HG03460 (cell line): Measurements from ENCODE around the gene KIF13A.
"Not testable (repeated sequence)": the region's sequence is repeated elsewhere in the genome, so short reads cannot be mapped to it uniquely, and the experiment has no call there.

ENCODE experiments used
- ATAC-seq: cut with Tn5 transposase; IDR thresholded peaks from one replicate; pipeline ENCODE4 v1.9.1; 2021; ENCODE audit not compliant: unreplicated experiment

KIF13A gene

DNA sequence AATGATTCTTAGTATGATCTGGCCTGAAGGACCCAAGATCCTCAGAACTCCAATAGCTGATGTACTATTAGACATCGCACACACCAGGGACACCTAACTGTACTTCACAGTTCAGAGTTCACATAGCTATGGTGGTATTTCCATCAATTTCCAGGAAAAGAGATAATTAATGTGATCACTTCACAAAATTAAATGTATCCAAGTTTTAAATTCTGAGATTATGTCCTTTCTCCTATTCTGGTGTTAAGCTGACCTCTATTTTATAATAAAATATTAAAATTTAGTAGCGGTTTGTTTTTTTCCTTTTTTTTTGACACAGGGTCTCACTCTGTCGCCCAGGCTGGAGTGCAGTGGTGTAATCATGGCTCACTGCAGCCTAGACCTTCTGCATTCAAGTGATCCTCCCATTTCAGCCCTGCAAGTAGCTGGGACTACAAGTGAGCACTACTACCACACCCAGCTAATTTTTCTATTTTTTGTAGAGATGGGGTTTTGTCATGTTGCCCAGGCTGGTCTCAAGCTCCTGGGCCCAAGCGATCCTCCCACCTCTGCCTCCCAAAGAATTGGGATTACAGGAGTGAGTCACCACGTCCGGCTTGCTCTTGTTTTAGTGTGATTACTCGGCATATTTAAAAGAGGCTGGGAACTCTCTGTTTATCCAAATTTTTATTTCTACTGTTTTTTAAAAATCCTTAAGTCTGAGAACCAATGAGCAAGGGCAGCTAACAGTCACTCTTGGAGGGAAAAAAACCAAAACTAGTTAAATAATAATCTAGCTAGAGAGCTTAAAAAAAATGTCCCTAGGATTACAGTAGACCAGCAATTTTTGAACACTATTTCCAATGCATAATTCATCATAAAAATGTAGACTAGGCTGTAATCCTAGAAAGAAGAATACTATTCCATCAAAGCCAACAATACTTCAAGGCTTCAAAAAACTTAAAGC is 16.0 kb downstream of the KIF13A start:
- ATAC-seq, result no peak

DNA sequence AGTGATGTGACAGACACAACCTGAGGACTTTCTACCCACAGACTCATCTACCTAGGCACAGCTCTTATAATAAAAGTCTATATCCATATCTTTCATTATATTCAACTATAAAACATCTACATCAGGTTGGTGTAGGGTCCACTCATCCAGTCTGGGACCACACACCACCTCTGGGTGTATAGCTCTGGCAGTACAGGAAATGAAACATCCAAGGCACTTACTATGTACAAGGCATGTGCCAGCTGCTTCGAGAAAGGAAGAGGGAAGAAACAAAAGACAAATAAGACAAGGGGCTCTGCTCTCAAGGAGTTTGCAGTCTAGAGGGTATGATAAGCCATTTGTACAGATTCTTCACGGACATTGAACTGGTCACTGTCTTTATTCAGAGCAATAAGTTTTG is 18.6 kb downstream of the KIF13A start:
- no peak for ATAC-seq

GRCh38 chr6:17967668-17968518 is 19.5 kb downstream of the KIF13A start:
- ATAC-seq, result no peak

GRCh38 chr6:17966451-17966850 is 21.0 kb downstream of the KIF13A start:
- no peak for ATAC-seq

DNA sequence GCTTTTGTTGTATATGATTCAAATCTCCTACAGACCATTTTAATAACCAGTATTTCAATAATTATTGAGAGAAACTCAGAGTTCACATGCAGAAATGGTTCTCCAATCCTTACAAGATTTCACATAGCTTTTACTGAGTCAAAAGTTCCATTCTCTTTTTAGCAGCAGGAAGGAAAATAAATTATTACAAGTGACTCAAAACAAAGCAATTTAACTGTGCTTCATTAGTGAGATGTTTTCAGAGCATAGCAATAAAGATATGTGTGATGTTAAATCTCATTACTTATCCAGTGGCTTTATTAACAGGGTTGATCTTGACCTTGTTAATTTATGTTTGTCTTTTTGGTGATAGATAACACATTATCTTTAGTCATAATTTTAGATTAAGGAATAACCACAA is 22.0 kb downstream of the KIF13A start:
- no peak for ATAC-seq

DNA sequence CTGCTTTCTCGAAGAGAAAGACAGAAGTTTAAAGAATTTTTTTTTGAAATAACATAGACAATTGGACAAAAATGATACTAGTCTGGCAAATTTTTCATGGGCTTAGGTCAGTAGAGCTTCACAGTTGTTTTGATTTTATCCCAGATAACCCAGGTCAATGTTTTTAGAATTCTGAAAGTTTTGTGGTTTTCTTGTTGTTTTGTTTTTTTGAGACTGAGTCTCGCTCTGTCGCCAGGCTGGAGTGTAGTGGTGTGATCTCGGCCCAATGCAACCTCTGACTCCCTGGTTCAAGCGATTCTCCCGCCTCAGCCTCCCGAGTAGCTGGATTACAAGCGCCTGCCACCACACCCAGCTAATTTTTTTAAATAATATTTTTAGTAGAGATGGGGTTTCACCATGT is 22.8 kb downstream of the KIF13A start:
- no peak for ATAC-seq

GRCh38 chr6:17962436-17963031 is 24.9 kb downstream of the KIF13A start:
- no peak for ATAC-seq

- ATAC-seq, result no peak
Measured at GRCh38 chr6:17959302-17959701, 28.1 kb downstream of the KIF13A start.

- ATAC-seq, result no peak
Measured at GRCh38 chr6:17957904-17958620, 29.4 kb downstream of the KIF13A start.

DNA sequence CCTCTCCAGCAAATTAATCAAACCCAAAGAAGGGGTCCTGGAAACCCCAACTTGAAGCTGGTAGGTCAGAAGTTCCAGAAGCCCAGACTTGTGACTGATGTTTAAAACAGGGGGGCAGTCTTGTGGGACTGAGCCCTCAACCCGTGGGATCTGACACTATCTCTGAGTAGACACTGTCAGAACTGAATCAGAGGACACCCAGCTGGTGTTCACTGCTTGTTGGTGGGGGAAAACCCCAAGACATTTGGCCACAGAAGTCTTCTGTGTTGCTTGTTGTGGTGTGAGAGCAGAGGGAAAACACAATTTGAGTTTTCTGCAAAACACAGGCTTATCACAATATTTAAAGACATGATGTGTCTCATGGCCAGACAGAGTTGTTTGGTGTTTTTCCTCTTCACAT is 29.9 kb downstream of the KIF13A start:
- ATAC-seq, result peak; percentile 80

- no peak for ATAC-seq
Measured at GRCh38 chr6:17957086-17957485, 30.3 kb downstream of the KIF13A start.

GRCh38 chr6:17950095-17950494 is 37.3 kb downstream of the KIF13A start:
- no peak for ATAC-seq

DNA sequence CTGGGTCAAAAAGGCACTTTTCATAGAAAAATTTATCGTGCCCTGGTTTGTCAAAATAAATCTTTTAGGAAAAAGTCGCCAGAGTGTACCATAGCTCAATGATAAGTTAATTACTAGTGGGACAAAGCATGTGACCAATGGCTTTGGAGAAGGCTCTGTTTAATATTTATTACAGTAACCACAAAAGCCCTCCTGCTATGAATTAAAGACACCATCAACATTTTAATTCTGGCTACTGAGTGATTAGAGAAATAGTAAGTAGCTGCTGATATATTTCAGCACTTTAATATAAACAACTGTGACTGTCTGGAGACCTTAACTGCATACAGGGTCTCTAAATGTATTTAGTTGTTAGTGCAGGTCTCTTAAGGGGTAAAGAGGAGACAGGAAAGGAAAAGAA is 38.3 kb downstream of the KIF13A start:
- ATAC-seq, result no peak

- ATAC-seq, result no peak
Measured at GRCh38 chr6:17948725-17949124, 38.7 kb downstream of the KIF13A start.

DNA sequence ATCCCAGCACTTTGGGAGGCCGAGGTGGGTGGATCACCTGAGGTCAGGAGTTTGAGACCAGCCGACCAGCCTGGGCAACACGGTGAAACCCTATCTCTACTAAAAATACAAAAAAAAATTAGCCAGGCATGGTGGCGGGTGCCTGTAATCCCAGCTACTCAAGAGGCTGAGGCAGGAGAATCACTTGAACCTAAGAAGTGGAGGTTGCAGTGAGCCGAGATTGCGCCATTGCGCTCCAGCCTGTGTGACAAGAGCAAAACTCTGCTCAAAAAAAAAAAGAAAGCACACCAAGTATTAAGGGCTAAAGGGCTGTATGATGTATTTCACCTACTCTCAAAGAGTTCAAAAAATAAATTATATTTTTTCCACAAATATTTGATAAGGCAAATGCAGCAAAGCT is 39.9 kb downstream of the KIF13A start:
- ATAC-seq, result not testable (repeated sequence)

GRCh38 chr6:17945575-17945974 is 41.9 kb downstream of the KIF13A start:
- ATAC-seq, result no peak

DNA sequence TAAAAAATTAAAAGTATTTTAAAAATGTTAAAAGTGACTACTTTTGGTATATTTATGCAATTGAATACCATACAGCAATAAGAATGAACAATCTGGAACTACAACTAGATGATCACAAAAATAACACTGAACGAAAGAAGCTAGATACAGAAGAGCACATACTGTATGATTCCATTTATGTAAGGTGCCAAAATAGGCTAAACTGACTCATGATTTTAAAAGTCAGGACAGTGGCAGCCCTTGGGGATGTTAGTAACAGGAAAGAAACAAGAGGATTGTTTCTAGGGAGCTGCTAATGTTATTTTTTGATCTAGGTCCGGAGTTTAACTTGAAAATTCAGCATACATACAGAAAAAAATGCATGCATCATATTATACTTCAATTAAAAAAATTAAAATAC is 42.3 kb downstream of the KIF13A start:
- no peak for ATAC-seq

- no peak for ATAC-seq
Measured at GRCh38 chr6:17941318-17941717, 46.1 kb downstream of the KIF13A start.

DNA sequence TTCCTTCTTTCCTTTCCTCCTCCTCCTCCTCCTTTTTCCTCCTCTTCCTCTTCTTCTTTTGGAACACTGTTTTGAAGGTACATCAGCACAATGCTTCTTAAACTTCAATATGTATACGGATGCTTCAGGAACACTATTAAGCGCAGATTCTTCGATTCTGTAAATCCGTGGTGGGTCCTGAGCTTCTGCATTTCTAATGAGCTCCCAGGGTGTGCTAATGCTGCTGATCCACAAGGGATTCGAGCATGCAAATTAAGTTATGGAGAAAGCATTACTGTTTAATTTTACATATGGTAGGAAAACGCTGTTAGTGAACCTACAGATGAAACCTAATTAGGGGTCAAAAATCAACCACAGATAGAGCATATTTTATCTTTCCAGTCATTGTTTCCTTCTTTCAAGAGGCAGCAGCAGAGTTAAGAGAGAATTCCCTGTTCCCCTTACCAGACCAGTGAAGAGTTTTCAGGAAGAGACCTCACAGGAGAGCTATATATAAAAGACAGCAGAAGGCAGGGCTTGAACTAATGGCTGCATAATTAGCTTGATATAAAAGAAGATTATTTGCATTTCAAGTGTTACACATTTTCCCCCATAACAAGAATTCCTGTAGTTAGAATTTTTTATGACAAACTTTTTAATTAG is 47.2 kb downstream of the KIF13A start:
- no peak for ATAC-seq

- ATAC-seq, result no peak
Measured at GRCh38 chr6:17938901-17939300, 48.5 kb downstream of the KIF13A start.
